IPS-18c (cell line): Measurements from ENCODE around the gene ZNF556.
"Not testable (repeated sequence)": the region's sequence is repeated elsewhere in the genome, so short reads cannot be mapped to it uniquely, and the experiment has no call there.

Source experiments
- H3K4me3 ChIP-seq: 2 replicates; pipeline ENCODE4 v1.7.0; 2013; ENCODE audit warnings: low read depth, mild to moderate bottlenecking, low read length, moderate library complexity; ENCODE audit not compliant: insufficient read depth
- H3K9me3 ChIP-seq: one replicate; pipeline ENCODE4 v1.6.1; 2013; ENCODE audit warnings: mild to moderate bottlenecking, low read length, moderate library complexity; ENCODE audit not compliant: control insufficient read depth, insufficient read depth

The ZNF556 gene

GRCh38 chr19:2848616-2849015 lies 18.5 kb upstream of the ZNF556 start:
- Histone ChIP-seq H3K9me3 (peaks cover 32% of the 10 kb centered on the region), H3K4me3 (no peak overlapping the region)

- Histone ChIP-seq H3K9me3 (peaks cover 29% of the 10 kb centered on the region), H3K4me3 (no peak overlapping the region)
These were observed 16.7 kb upstream of the ZNF556 start for GRCh38 chr19:2850256-2850925.

GRCh38 chr19:2852598-2852997 lies 14.5 kb upstream of the ZNF556 start:
- Histone ChIP-seq H3K9me3 (peaks cover 34% of the 10 kb centered on the region), H3K4me3 (no peak overlapping the region)

- H3K4me3 ChIP-seq = no peak overlapping the region
- peaks cover 33% of the 10 kb centered on the region for H3K9me3 ChIP-seq
These were observed 14.0 kb upstream of the ZNF556 start for GRCh38 chr19:2853015-2853606.

- H3K4me3 ChIP-seq = no peak overlapping the region
- H3K9me3 ChIP-seq = peaks cover 39% of the 10 kb centered on the region
These were observed 12.3 kb upstream of the ZNF556 start for GRCh38 chr19:2854849-2855248.

GRCh38 chr19:2856457-2857050 lies 10.6 kb upstream of the ZNF556 start:
- H3K9me3 ChIP-seq = peaks cover 32% of the 10 kb centered on the region
- no peak overlapping the region for H3K4me3 ChIP-seq

- no peak overlapping the region; the same call in 1 of the 2 replicates for H3K4me3 ChIP-seq
- H3K9me3 ChIP-seq = peaks cover 17% of the 10 kb centered on the region
These were observed 8.3 kb upstream of the ZNF556 start for GRCh38 chr19:2858864-2859263.

GRCh38 chr19:2863816-2864215 lies 3.3 kb upstream of the ZNF556 start:
- H3K4me3 ChIP-seq = no peak overlapping the region
- H3K9me3 ChIP-seq = peaks cover 10% of the 10 kb centered on the region

- Histone ChIP-seq H3K9me3 (peaks cover 4% of the 10 kb centered on the region), H3K4me3 (no peak overlapping the region)
These were observed 1.6 kb upstream of the ZNF556 start for GRCh38 chr19:2865334-2866100.

- Histone ChIP-seq H3K9me3 (peaks cover 4% of the 10 kb centered on the region), H3K4me3 (no peak overlapping the region)
These were observed 575 bp upstream of the ZNF556 start for GRCh38 chr19:2866495-2867024.

GRCh38 chr19:2869618-2870017 lies 2.5 kb downstream of the ZNF556 start:
- H3K9me3 ChIP-seq = peaks cover 7% of the 10 kb centered on the region

GRCh38 chr19:2872175-2872574 lies 5.0 kb downstream of the ZNF556 start:
- not testable (repeated sequence) for H3K4me3 ChIP-seq, H3K9me3 ChIP-seq

More at GRCh38 chr19:2869618-2870017, 2.5 kb downstream of the ZNF556 start:
- H3K4me3 ChIP-seq = no peak overlapping the region

- peaks cover 14% of the 10 kb centered on the region for H3K9me3 ChIP-seq
- H3K4me3 ChIP-seq = no peak overlapping the region; the same call in 1 of the 2 replicates
These were observed 10.5 kb downstream of the ZNF556 start for GRCh38 chr19:2877398-2878331.

GRCh38 chr19:2883686-2884439 lies 16.7 kb downstream of the ZNF556 start:
- H3K9me3 ChIP-seq = peaks cover 6% of the 10 kb centered on the region

GRCh38 chr19:2885736-2886135 lies 18.6 kb downstream of the ZNF556 start:
- Histone ChIP-seq H3K9me3 (peaks cover 5% of the 10 kb centered on the region), H3K4me3 (no peak overlapping the region)

More at GRCh38 chr19:2883686-2884439, 16.7 kb downstream of the ZNF556 start:
- H3K4me3 ChIP-seq = no peak overlapping the region

- H3K4me3 ChIP-seq = no peak overlapping the region
- peaks cover 2% of the 10 kb centered on the region for H3K9me3 ChIP-seq
These were observed 20.3 kb downstream of the ZNF556 start for GRCh38 chr19:2887391-2887914.
